KOPT-K1 (cell line): ENCODE results near the gene OMD.

ENCODE experiments used
- H3K27ac ChIP-seq: fragments of 200-600 bp; sonication (generic); 2 replicates; pipeline ENCODE4 v1.5.1; 2016; ENCODE audit warnings: antibody characterized with exemption, mild to moderate bottlenecking, low read depth, low read length; ENCODE audit not compliant: poor library complexity, severe bottlenecking
- H3K36me3 ChIP-seq: fragments of 200-600 bp; sonication (generic); 2 replicates; pipeline ENCODE4 v1.5.1; 2017; ENCODE audit warnings: antibody characterized with exemption, mild to moderate bottlenecking, low read length, moderate library complexity; ENCODE audit not compliant: insufficient read depth
- H3K9me3 ChIP-seq: fragments of 200-600 bp; sonication (generic); 2 replicates; pipeline ENCODE4 v1.5.1; 2017; ENCODE audit warnings: antibody characterized with exemption, low read length, mild to moderate bottlenecking; ENCODE audit not compliant: insufficient read depth, poor library complexity, severe bottlenecking

Gene OMD

GRCh38 chr9:92424340-92424739 is at the start of gene OMD:
TSS of gene OMD (minus strand) at chr9:92424471. CDS start at chr9:92417558, 6,913 bp downstream.
- H3K36me3 ChIP-seq: no peaks in the 10 kb centered on the region
- no peak within 1 kb of the TSS for H3K27ac ChIP-seq
- H3K9me3 ChIP-seq: no peaks in the 10 kb centered on the region

- Histone ChIP-seq H3K9me3 (no peaks in the 10 kb centered on the region), H3K36me3 (no peaks in the 10 kb centered on the region), H3K27ac (no peak overlapping the region)
Observed at GRCh38 chr9:92468206-92468605, 43.9 kb upstream of the OMD start.

GRCh38 chr9:92467511-92467910 is 43.2 kb upstream of the OMD start:
- Histone ChIP-seq H3K36me3 (no peaks in the 10 kb centered on the region), H3K27ac (no peak overlapping the region), H3K9me3 (no peaks in the 10 kb centered on the region)

GRCh38 chr9:92467041-92467440 is 42.8 kb upstream of the OMD start:
- Histone ChIP-seq H3K27ac (no peak overlapping the region), H3K9me3 (no peaks in the 10 kb centered on the region), H3K36me3 (no peaks in the 10 kb centered on the region)

GRCh38 chr9:92463984-92464383 is 39.7 kb upstream of the OMD start:
- Histone ChIP-seq H3K27ac (no peak overlapping the region), H3K36me3 (no peaks in the 10 kb centered on the region)

GRCh38 chr9:92463387-92463786 is 39.1 kb upstream of the OMD start:
- Histone ChIP-seq H3K9me3 (no peaks in the 10 kb centered on the region), H3K36me3 (no peaks in the 10 kb centered on the region), H3K27ac (no peak overlapping the region)

More at GRCh38 chr9:92463984-92464383, 39.7 kb upstream of the OMD start:
- H3K9me3 ChIP-seq: no peaks in the 10 kb centered on the region

GRCh38 chr9:92457576-92457975 is 33.3 kb upstream of the OMD start:
- Histone ChIP-seq H3K36me3 (no peaks in the 10 kb centered on the region), H3K9me3 (no peaks in the 10 kb centered on the region), H3K27ac (no peak overlapping the region)

- Histone ChIP-seq H3K27ac (no peak overlapping the region), H3K36me3 (no peaks in the 10 kb centered on the region), H3K9me3 (no peaks in the 10 kb centered on the region)
Observed at GRCh38 chr9:92455217-92455616, 30.9 kb upstream of the OMD start.

- H3K36me3 ChIP-seq: no peaks in the 10 kb centered on the region
- no peak overlapping the region for H3K27ac ChIP-seq
- H3K9me3 ChIP-seq: no peaks in the 10 kb centered on the region
Observed at GRCh38 chr9:92446536-92446935, 22.3 kb upstream of the OMD start.

- Histone ChIP-seq H3K9me3 (no peaks in the 10 kb centered on the region), H3K27ac (no peak overlapping the region), H3K36me3 (no peaks in the 10 kb centered on the region)
Observed at GRCh38 chr9:92444841-92445240, 20.6 kb upstream of the OMD start.

- H3K27ac ChIP-seq: peak overlapping the region; percentile 25
- H3K9me3 ChIP-seq: no peaks in the 10 kb centered on the region
- no peaks in the 10 kb centered on the region for H3K36me3 ChIP-seq
Observed at GRCh38 chr9:92440751-92441046, 16.4 kb upstream of the OMD start.

GRCh38 chr9:92439921-92440750 is 15.9 kb upstream of the OMD start:
- Histone ChIP-seq H3K36me3 (no peaks in the 10 kb centered on the region), H3K27ac (peak overlapping the region; percentile 25)

GRCh38 chr9:92438900-92439526 is 14.7 kb upstream of the OMD start:
- Histone ChIP-seq H3K9me3 (no peaks in the 10 kb centered on the region), H3K36me3 (no peaks in the 10 kb centered on the region), H3K27ac (no peak overlapping the region)

More at GRCh38 chr9:92439921-92440750, 15.9 kb upstream of the OMD start:
- H3K9me3 ChIP-seq: no peaks in the 10 kb centered on the region

GRCh38 chr9:92435263-92435662 is 11.0 kb upstream of the OMD start:
- no peak overlapping the region for H3K27ac ChIP-seq
- no peaks in the 10 kb centered on the region for H3K9me3 ChIP-seq
- no peaks in the 10 kb centered on the region for H3K36me3 ChIP-seq

- H3K36me3 ChIP-seq: no peaks in the 10 kb centered on the region
- H3K9me3 ChIP-seq: no peaks in the 10 kb centered on the region
- H3K27ac ChIP-seq: no peak overlapping the region
Observed at GRCh38 chr9:92432972-92433548, 8.8 kb upstream of the OMD start.
